GM12878 (cell line): ENCODE data around the gene ELAVL3. TPM values are rescaled to one million over a fixed set of nuclear protein-coding genes. Genes with fewer than 3 reads are reported as not detected.

Experiments used
- ATAC-seq: fragments of 200-7000 bp; cut with Tn5 transposase; 3 replicates; pipeline ENCODE4 v1.9.1; 2020; ENCODE audit warnings: mild to moderate bottlenecking, moderate library complexity
- BruUV-seq: library from RNA; stranded (reverse); fragments of 400-500 nt; replicated peaks from 2 replicates; lab custom pipeline; 2021; lab: Mats Ljungman, UMichigan
- CTCF ChIA-PET: fragments of 300-600 bp; sonication (Branson Sonifier 250); formaldehyde crosslinking; extraction: SDS; loops from one replicate; lab custom pipeline; 2021; ENCODE audit warnings: inconsistent platforms; lab: Yijun Ruan, JAX
- POLR2A ChIA-PET: fragments of 350-600 bp; formaldehyde crosslinking; extraction: SDS; loops from one replicate; lab custom pipeline; 2021; ENCODE audit warnings: inconsistent platforms; lab: Charles Lee
- RAD21 ChIA-PET: fragments of 300-600 bp; sonication (Branson Sonifier 250); formaldehyde crosslinking; loops from one replicate; lab custom pipeline; 2023; ENCODE audit warnings: antibody characterized with exemption; ENCODE audit not compliant: unreplicated experiment; lab: Charles Lee
- SMC1A ChIA-PET: fragments of 300-600 bp; sonication (Branson Sonifier 250); formaldehyde crosslinking; loops from one replicate; lab custom pipeline; 2023; ENCODE audit not compliant: unreplicated experiment, uncharacterized antibody; lab: Charles Lee
- DNase-seq: peaks from one replicate; pipeline ENCODE4 v3.0.0-alpha.2; 2011; ENCODE audit warnings: low read depth, low spot score
- FAIRE-seq: peaks from 3 replicates; lab custom pipeline; 2011; peaks lifted over from hg19 to GRCh38; lab: Jason Lieb, UNC
- H2AFZ ChIP-seq: 2 replicates; pipeline ENCODE4 v1.6.0; 2011; ENCODE audit warnings: low read depth, low read length, control low read depth; ENCODE audit not compliant: control insufficient read depth
- H3K27ac ChIP-seq: 2 replicates; pipeline ENCODE4 v1.5.1; 2011; ENCODE audit warnings: control low read depth; ENCODE audit not compliant: control insufficient read depth, insufficient read depth
- H3K27me3 ChIP-seq, 2 experiments: replicated peaks in 1 of 2; 2 replicates each; pipeline versions ENCODE4 v1.6.0 to v1.6.1; 2011; ENCODE audit warnings: low read length in 1 of 2; ENCODE audit not compliant: control insufficient read depth in 2 of 2, insufficient read depth in 2 of 2
- H3K36me3 ChIP-seq, 2 experiments: 2 replicates each; pipeline ENCODE4 v1.5.1; 2011; ENCODE audit warnings: low read length in 1 of 2; ENCODE audit not compliant: control insufficient read depth in 2 of 2, insufficient read depth in 2 of 2
- H3K4me1 ChIP-seq: 2 replicates; pipeline ENCODE4 v1.6.1; 2011; ENCODE audit warnings: mild to moderate bottlenecking, low read length, moderate library complexity, mixed read lengths; ENCODE audit not compliant: control insufficient read depth, insufficient read depth
- H3K4me2 ChIP-seq: 2 replicates; pipeline ENCODE4 v1.6.0; 2011; ENCODE audit warnings: control low read depth; ENCODE audit not compliant: control insufficient read depth, insufficient read depth
- H3K4me3 ChIP-seq: fragments of 200-600 bp; sonication (generic); 2 replicates; pipeline ENCODE4 v1.5.1; 2016
- H3K79me2 ChIP-seq: 2 replicates; pipeline ENCODE4 v1.6.0; 2011; ENCODE audit warnings: low read length; ENCODE audit not compliant: control insufficient read depth, insufficient read depth
- H3K9ac ChIP-seq: 2 replicates; pipeline ENCODE4 v1.8.0; 2011; ENCODE audit warnings: low read length, control low read depth, mixed read lengths; ENCODE audit not compliant: control insufficient read depth, insufficient read depth
- H3K9me3 ChIP-seq: replicated peaks from 3 replicates; pipeline ENCODE4 v1.5.1; 2011; ENCODE audit warnings: mild to moderate bottlenecking, low read length; ENCODE audit not compliant: control insufficient read depth, insufficient read depth
- H4K20me1 ChIP-seq: 2 replicates; pipeline ENCODE4 v1.6.0; 2011; ENCODE audit not compliant: control insufficient read depth, insufficient read depth
- IRF4 ChIP-seq: IDR thresholded peaks from 2 replicates; pipeline ENCODE4 v1.6.1; 2011; ENCODE audit warnings: low read depth, low read length
- LARP7 ChIP-seq: fragments of 450-650 bp; IDR thresholded peaks from 2 replicates; pipeline ENCODE4 v1.6.1; 2017; ENCODE audit warnings: mild to moderate bottlenecking
- MEF2A ChIP-seq: IDR thresholded peaks from 2 replicates; pipeline ENCODE4 v1.6.1; 2011; ENCODE audit warnings: low read depth, mild to moderate bottlenecking, low read length, moderate library complexity; ENCODE audit not compliant: insufficient read depth
- NFYA ChIP-seq: IDR thresholded peaks from 2 replicates; pipeline ENCODE4 v1.6.1; 2011; ENCODE audit warnings: low read depth, mild to moderate bottlenecking, low read length, improper control_type of control experiment, borderline replicate concordance
- POLR2A ChIP-seq: IDR thresholded peaks from 2 replicates; pipeline ENCODE4 v1.6.1; 2011; ENCODE audit warnings: low read depth, mild to moderate bottlenecking, low read length
- SREBF1 ChIP-seq: IDR thresholded peaks from 2 replicates; pipeline ENCODE4 v1.6.1; 2012; ENCODE audit warnings: mild to moderate bottlenecking, low read length
- WRNIP1 ChIP-seq: IDR thresholded peaks from 2 replicates; pipeline ENCODE4 v1.6.1; 2011; ENCODE audit warnings: low read depth, low read length, improper control_type of control experiment, borderline replicate concordance
- ZBED1 ChIP-seq: IDR thresholded peaks from 2 replicates; pipeline ENCODE4 v1.6.1; 2016; ENCODE audit warnings: borderline replicate concordance
- ZNF274 ChIP-seq: IDR thresholded peaks from one replicate; pipeline ENCODE4 v1.8.0; 2011; ENCODE audit not compliant: insufficient read length, insufficient read depth
- ZNF622 ChIP-seq: fragments of 450-650 bp; IDR thresholded peaks from 2 replicates; pipeline ENCODE4 v1.6.1; 2017; ENCODE audit warnings: mild to moderate bottlenecking, inconsistent platforms
- WGBS: methylation state at CpG from one replicate; pipeline ENCODE4 v1.1.6; 2016; ENCODE audit warnings: low lambda C conversion rate; ENCODE audit not compliant: insufficient replicate concordance, insufficient coverage; ENCODE audit errors: missing lambda C conversion rate; 5-methylcytosine and 5-hydroxymethylcytosine counted together
- in situ Hi-C: fragments of 300-500 bp; cut with MboI; formaldehyde crosslinking; loops from 9 replicates; pipeline ENCODE4 v1.14.3; 2018; ENCODE audit warnings: mixed read lengths
- intact Hi-C: fragments of 100-400 bp; cut with micrococcal nuclease; formaldehyde crosslinking; loops from one replicate; pipeline ENCODE4 v1.14.2; 2022; ENCODE audit not compliant: unreplicated experiment
- polyA plus RNA-seq, 11 experiments: library from polyadenylated mRNA; depleted of rRNA in 4 of 11; unstranded in 6 of 11; stranded (reverse) in 5 of 11; fragments of >200 nt; fragmentation: Nextera tagmentation in 4 of 11; fragmentation: Illumina TruSeq in 1 of 11; extraction: Ambion mirVana in 4 of 11; extraction: Trizol in 1 of 11; gene quantifications; 1 replicate in 1 of 11; 2 replicates in 10 of 11; pipeline versions ENCODE4 v1.2.1 to v1.2.3, GENCODE V29; 2011 to 2016; ENCODE audit warnings: inconsistent platforms in 2 of 11, missing spikeins in 2 of 11, low read depth in 1 of 11
- total RNA-seq, 4 experiments: library from RNA; depleted of rRNA in 3 of 4; stranded (reverse); fragments of >200 nt in 3 of 4; fragmentation: Illumina TruSeq in 1 of 4; extraction: Trizol in 1 of 4; gene quantifications; 2 replicates each; pipeline versions ENCODE4 v1.2.1 to v1.2.3, GENCODE V29; 2013 to 2021
- TF ChIP-seq, protein P1 (sequence below): fragments of 150-350 bp; IDR thresholded peaks from 2 replicates; pipeline ENCODE4 v1.6.1; 2016; ENCODE audit warnings: low read depth, low read length

Gene ELAVL3
- total and polyA plus RNA-seq, 10 of the 15 experiments (the other 5 are each of a cell fraction or from before 2014, with no cell fraction given) = under 0.01 to 0.05 (median 0.01) TPM; not detected in 7

- POLR2A ChIA-PET = interaction anchor here (0.6 kb wide), 1 partner anchor 48 kb away, joined by 5 read pairs; no protein-coding TSS in a partner anchor
Observed at GRCh38 chr19:11507370-11508078, 26.7 kb upstream of the ELAVL3 start.

DNA sequence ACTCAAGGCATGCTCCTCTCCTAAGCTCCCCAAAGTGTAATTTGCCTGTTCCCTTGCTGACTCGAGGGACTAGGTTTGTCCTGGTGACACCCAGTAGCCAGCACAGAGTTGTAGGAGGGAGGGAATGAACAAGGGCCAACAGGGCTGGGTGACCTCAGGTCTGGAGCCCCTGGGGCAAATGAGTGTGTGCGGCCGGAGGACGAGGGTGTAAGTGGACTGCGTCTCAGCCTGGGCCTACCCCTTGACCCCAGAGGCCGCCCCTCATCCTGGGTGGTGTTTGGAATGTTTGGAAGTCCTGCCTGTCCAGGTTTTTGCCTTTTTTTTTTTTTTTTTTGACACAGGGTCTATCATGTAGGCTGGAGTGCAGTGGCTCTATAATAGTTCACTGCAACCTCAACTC, 26.1 kb upstream of the ELAVL3 start:
- no peaks in the 10 kb centered on the region for H4K20me1 ChIP-seq
- H3K36me3 ChIP-seq = no peaks in the 10 kb centered on the region; a peak in 3 of 4 replicates
- no TSS peak for BruUV-seq
- in situ Hi-C loops = no loop called here
- ChIA-PET RAD21 (no interaction called here), CTCF (no interaction called here)
- intact Hi-C loops = loop anchor here (1.0 kb wide), 1 partner anchor 22 kb away; the partner anchor contains the start of gene ECSIT
- 85% methylated on average over 6 of the region's 6 CpGs for WGBS
- H3K4me2 ChIP-seq = peak overlapping the region; percentile 90
- peak overlapping the region; percentile 41; the same call in 1 of the 2 replicates for H3K9ac ChIP-seq
- TF ChIP-seq LARP7 (no peak), WRNIP1 (no peak), POLR2A (0 out of 2 replicates have a peak, but pooled peaks have one; percentile 23), ZNF622 (no peak), ZNF274 (no peak), IRF4 (no peak), NFYA (no peak), MEF2A (no peak)
- TF ChIP-seq, protein P1, sequence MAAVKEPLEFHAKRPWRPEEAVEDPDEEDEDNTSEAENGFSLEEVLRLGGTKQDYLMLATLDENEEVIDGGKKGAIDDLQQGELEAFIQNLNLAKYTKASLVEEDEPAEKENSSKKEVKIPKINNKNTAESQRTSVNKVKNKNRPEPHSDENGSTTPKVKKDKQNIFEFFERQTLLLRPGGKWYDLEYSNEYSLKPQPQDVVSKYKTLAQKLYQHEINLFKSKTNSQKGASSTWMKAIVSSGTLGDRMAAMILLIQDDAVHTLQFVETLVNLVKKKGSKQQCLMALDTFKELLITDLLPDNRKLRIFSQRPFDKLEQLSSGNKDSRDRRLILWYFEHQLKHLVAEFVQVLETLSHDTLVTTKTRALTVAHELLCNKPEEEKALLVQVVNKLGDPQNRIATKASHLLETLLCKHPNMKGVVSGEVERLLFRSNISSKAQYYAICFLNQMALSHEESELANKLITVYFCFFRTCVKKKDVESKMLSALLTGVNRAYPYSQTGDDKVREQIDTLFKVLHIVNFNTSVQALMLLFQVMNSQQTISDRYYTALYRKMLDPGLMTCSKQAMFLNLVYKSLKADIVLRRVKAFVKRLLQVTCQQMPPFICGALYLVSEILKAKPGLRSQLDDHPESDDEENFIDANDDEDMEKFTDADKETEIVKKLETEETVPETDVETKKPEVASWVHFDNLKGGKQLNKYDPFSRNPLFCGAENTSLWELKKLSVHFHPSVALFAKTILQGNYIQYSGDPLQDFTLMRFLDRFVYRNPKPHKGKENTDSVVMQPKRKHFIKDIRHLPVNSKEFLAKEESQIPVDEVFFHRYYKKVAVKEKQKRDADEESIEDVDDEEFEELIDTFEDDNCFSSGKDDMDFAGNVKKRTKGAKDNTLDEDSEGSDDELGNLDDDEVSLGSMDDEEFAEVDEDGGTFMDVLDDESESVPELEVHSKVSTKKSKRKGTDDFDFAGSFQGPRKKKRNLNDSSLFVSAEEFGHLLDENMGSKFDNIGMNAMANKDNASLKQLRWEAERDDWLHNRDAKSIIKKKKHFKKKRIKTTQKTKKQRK = no peak
- TF ChIP-seq, all 136 proteins: peak for 1
- Histone ChIP-seq H3K9me3 (no peaks in the 10 kb centered on the region), H3K79me2 (peaks cover 4% of the 10 kb centered on the region), H3K4me3 (peak overlapping the region; percentile 68), H3K4me1 (no peaks in the 10 kb centered on the region), H2AFZ (no peak overlapping the region), H3K27ac (peak overlapping the region; percentile 48; the same call in 1 of the 2 replicates), H3K27me3 (no peaks in the 10 kb centered on the region)
- ChIA-PET POLR2A (interaction anchor here (0.6 kb wide), 1 partner anchor 48 kb away, joined by 5 read pairs; no protein-coding TSS in a partner anchor), SMC1A (interaction anchor here (1.3 kb wide), 1 partner anchor 24 kb away, joined by 3 read pairs; no protein-coding TSS in a partner anchor)
- no peak for DNase-seq
- FAIRE-seq = no peak
- no peak for ATAC-seq

More at GRCh38 chr19:11507370-11508078, 26.7 kb upstream of the ELAVL3 start:
- in situ Hi-C loops (no loop called here), intact Hi-C loops (no loop called here)
- H3K4me2 ChIP-seq = no peak overlapping the region
- TF ChIP-seq ZBED1 (no peak), SREBF1 (no peak)
- H3K4me3 ChIP-seq = no peak overlapping the region
- peaks cover 4% of the 10 kb centered on the region for H3K79me2 ChIP-seq
- no peak overlapping the region for H2AFZ ChIP-seq
- RAD21 ChIA-PET = interaction anchor here (0.6 kb wide), 1 partner anchor 578 kb away, joined by 3 read pairs; no protein-coding TSS in a partner anchor
- WGBS = 84% methylated on average over 18 of the region's 18 CpGs
- ATAC-seq (no peak), DNase-seq (no peak), FAIRE-seq (no peak)
- no peaks in the 10 kb centered on the region for H3K4me1 ChIP-seq
- BruUV-seq = no TSS peak
- SMC1A ChIA-PET = interaction anchor here (1.3 kb wide), 1 partner anchor 24 kb away, joined by 3 read pairs; no protein-coding TSS in a partner anchor
- H4K20me1 ChIP-seq = no peaks in the 10 kb centered on the region
- CTCF ChIA-PET = interaction anchor here (0.7 kb wide), 1 partner anchor 473 kb away, joined by 4 read pairs; no protein-coding TSS in a partner anchor
- H3K27me3 ChIP-seq = no peaks in the 10 kb centered on the region
- no peak overlapping the region for H3K27ac ChIP-seq
- no peaks in the 10 kb centered on the region for H3K9me3 ChIP-seq
- H3K9ac ChIP-seq = no peak overlapping the region
- H3K36me3 ChIP-seq = no peaks in the 10 kb centered on the region; a peak in 3 of 4 replicates
